Adrenal gland (tissue), 12 donors: ENCODE data around the gene XG. TPM values are rescaled to one million over a fixed set of nuclear protein-coding genes. Genes with fewer than 3 reads are reported as not detected.

Experiments used
- DNase-seq, 7 donors: peaks; one replicate each; pipeline ENCODE4 v3.0.0-alpha.2; 2019 to 2020
- H3K27ac ChIP-seq, 5 donors: fragments of 200-600 bp; sonication (generic) in 4 of 5; 1 replicate in 3 of 5; 2 replicates in 2 of 5; pipeline versions ENCODE4 v1.5.1 to v1.8.0; 2016 to 2020; ENCODE audit warnings: mild to moderate bottlenecking in 1 of 5
- H3K27me3 ChIP-seq: fragments of 200-600 bp; 2 replicates; pipeline ENCODE4 v1.8.0; 2021
- H3K36me3 ChIP-seq, 2 donors: fragments of 200-600 bp; replicated peaks in 1 of 2; 1 replicate in 1 of 2; 2 replicates in 1 of 2; pipeline versions ENCODE4 v1.5.1 to v1.8.0; 2018 to 2022
- H3K4me1 ChIP-seq, 2 donors: fragments of 200-600 bp; replicated peaks in 1 of 2; 1 replicate in 1 of 2; 2 replicates in 1 of 2; pipeline versions ENCODE4 v1.5.1 to v1.8.0; 2018 to 2021
- H3K4me3 ChIP-seq, 4 donors: fragments of 200-600 bp; sonication (generic) in 3 of 4; one replicate each; pipeline ENCODE4 v1.5.1; 2016 to 2018
- H3K9me3 ChIP-seq, 3 donors: fragments of 200-600 bp; sonication (generic) in 1 of 3; replicated peaks in 1 of 3; 1 replicate in 2 of 3; 2 replicates in 1 of 3; pipeline versions ENCODE4 v1.5.1 to v1.8.0; 2016 to 2021
- CTCF ChIP-seq, 6 experiments: fragments of 450-650 bp in 4 of 6; fragments of 200-600 bp in 2 of 6; sonication (generic) in 1 of 6; IDR thresholded peaks; 1 replicate in 5 of 6; 2 replicates in 1 of 6; pipeline versions ENCODE4 v1.5.1 to v1.8.0; 2016 to 2021; ENCODE audit warnings: antibody characterized with exemption in 6 of 6, mild to moderate bottlenecking in 2 of 6, moderate library complexity in 1 of 6
- POLR2A ChIP-seq, 2 donors: fragments of 450-650 bp; IDR thresholded peaks; one replicate each; pipeline ENCODE4 v1.6.1; 2017; ENCODE audit warnings: antibody characterized with exemption in 2 of 2, mild to moderate bottlenecking in 2 of 2, moderate library complexity in 1 of 2
- WGBS, 4 donors: extraction: QIAGEN DNeasy Blood & Tissue Kit in 2 of 4; methylation state at CpG; one replicate each; pipeline versions ENCODE4 v1.1.5 to v1.1.7; 2013 to 2017; 5-methylcytosine and 5-hydroxymethylcytosine counted together
- intact Hi-C, 2 donors: fragments of 100-400 bp; cut with DNase I; formaldehyde crosslinking; loops; one replicate each; pipeline versions ENCODE4 v1.14.1 to v1.15.0; 2022 to 2023
- polyA plus RNA-seq, 3 donors: library from polyadenylated mRNA; stranded (reverse); fragments of 200-250 nt in 2 of 3; fragments of 350-450 nt in 1 of 3; fragmentation: Illumina TruSeq in 1 of 3; extraction: RNeasy Lipid Tissue Mini Kit (QIAGEN cat#74804) in 1 of 3; gene quantifications; one replicate each; pipeline ENCODE4 v1.2.3, GENCODE V29; 2013 to 2014
- total RNA-seq, 9 donors: library from RNA; depleted of rRNA in 4 of 9; stranded (reverse); fragments of >200 nt in 4 of 9; fragments of 120-200 nt in 1 of 9; fragmentation: NEBNext Ultra II Directional in 1 of 9; extraction: Animal tissue kit (Norgen Biotek cat#: 25700) in 1 of 9; gene quantifications; one replicate each; pipeline versions ENCODE4 v1.1.0 to v1.2.4, GENCODE V29; 2013 to 2023
- donor health status: healthy with polysubstance abuse.
- donor health status: Bipolar disorder and iron deficiency.
- donor health status: DM: yes; HTN: yes; CAD: no.
- donor health status: DM: no; HTN: no; CAD: no.
- donor health status: DM: no; HTN: no; CAD: no.
- donor health status: DM: yes; HTN: yes; CAD: no.

Gene XG
- total and polyA plus RNA-seq, 12 donors = 0.06 to 0.07 TPM; not detected in 10

- H3K9me3 ChIP-seq = no peaks in the 10 kb centered on the region
- no peak overlapping the region for H3K4me3 ChIP-seq
- no peak for DNase-seq
- 78 to 87% (median 83%) methylated on average over 3 of the region's 3 CpGs for WGBS, 4 donors
- no peaks in the 10 kb centered on the region for H3K27me3 ChIP-seq
- H3K36me3 ChIP-seq = no peaks in the 10 kb centered on the region
- intact Hi-C loops = no loop called here
- H3K4me1 ChIP-seq = no peaks in the 10 kb centered on the region
- no peak for TF ChIP-seq POLR2A (IDR thresholded peaks at IDR 0.05)
- TF ChIP-seq CTCF (IDR thresholded peaks at IDR 0.05) = no peak
- H3K27ac ChIP-seq = no peak overlapping the region
Observed at GRCh38 chrX:2857566-2857965, 105.7 kb downstream of the XG start.

- TF ChIP-seq POLR2A (IDR thresholded peaks at IDR 0.05) = no peak
- no peak for TF ChIP-seq CTCF (IDR thresholded peaks at IDR 0.05)
- Histone ChIP-seq H3K9me3 (no peaks in the 10 kb centered on the region), H3K4me3 (no peak overlapping the region), H3K36me3 (no peaks in the 10 kb centered on the region), H3K27me3 (no peaks in the 10 kb centered on the region), H3K27ac (no peak overlapping the region), H3K4me1 (no peaks in the 10 kb centered on the region)
- 55 to 90% (median 77%) methylated on average over 1 of the region's 1 CpG for WGBS, 4 donors
- no peak for DNase-seq
- intact Hi-C loops = no loop called here
Observed at GRCh38 chrX:2859197-2859797, 107.5 kb downstream of the XG start.

- Histone ChIP-seq H3K27me3 (no peaks in the 10 kb centered on the region), H3K27ac (no peak overlapping the region), H3K4me3 (no peak overlapping the region), H3K36me3 (no peaks in the 10 kb centered on the region), H3K4me1 (no peaks in the 10 kb centered on the region), H3K9me3 (no peaks in the 10 kb centered on the region)
- intact Hi-C loops = no loop called here
- 62 to 94% (median 83%) methylated on average over 5 to 9 of the region's 9 CpGs for WGBS, 4 donors
- no peak for DNase-seq
- TF ChIP-seq CTCF (IDR thresholded peaks at IDR 0.05) (no peak), POLR2A (IDR thresholded peaks at IDR 0.05) (no peak)
Observed at GRCh38 chrX:2862404-2862803, 110.6 kb downstream of the XG start.

- H3K4me1 ChIP-seq = no peaks in the 10 kb centered on the region
- WGBS, 4 donors = 55 to 76% (median 64%) methylated on average over 5 to 6 of the region's 6 CpGs
- H3K27ac ChIP-seq = no peak overlapping the region
- H3K4me3 ChIP-seq = no peak overlapping the region
- intact Hi-C loops = no loop called here
- no peaks in the 10 kb centered on the region for H3K9me3 ChIP-seq
- no peak for DNase-seq
- no peaks in the 10 kb centered on the region for H3K36me3 ChIP-seq
- TF ChIP-seq POLR2A (IDR thresholded peaks at IDR 0.05) (no peak), CTCF (IDR thresholded peaks at IDR 0.05) (no peak)
- no peaks in the 10 kb centered on the region for H3K27me3 ChIP-seq
Observed at GRCh38 chrX:2863646-2864045, 111.8 kb downstream of the XG start.

Other genes with a start within 250 kb of the XG start
- gene CD99, start 60.7 kb upstream of the XG start, total RNA-seq = 100 to 1,000 TPM in 8 of 9 donors, 10 to 100 TPM in 1; 89.4 to 266 (median 195) TPM
- 100 to 1,000 TPM; 166 to 202 (median 166) TPM for gene CD99, start 60.7 kb upstream of the XG start, polyA plus RNA-seq
- 10 to 100 TPM in 1 of 9 donors, 1 to 10 TPM in 6, under 1 TPM in 2; 0.26 to 13.4 (median 2.3) TPM for gene GYG2, start 76.9 kb downstream of the XG start, total RNA-seq
- gene GYG2, start 76.9 kb downstream of the XG start, polyA plus RNA-seq = 1 to 10 TPM; 1.4 to 9.7 (median 2.2) TPM
- gene ARSD, start 177.3 kb downstream of the XG start, total RNA-seq = 10 to 100 TPM; 10.4 to 24.9 (median 19.7) TPM
- 10 to 100 TPM in 2 of 3 donors, 1 to 10 TPM in 1; 9.9 to 13.5 (median 11.5) TPM for gene ARSD, start 177.3 kb downstream of the XG start, polyA plus RNA-seq